ENCODE results near the gene CLEC4E.
"Not testable (repeated sequence)": the region's sequence is repeated elsewhere in the genome, so short reads cannot be mapped to it uniquely, and the experiment has no call there.

The CLEC4E gene

GRCh38 chr12:8532045-8532444, 8.7 kb downstream of the CLEC4E start:
- no peak for DNase-seq

GRCh38 chr12:8527250-8528130, 13.2 kb downstream of the CLEC4E start:
- DNase-seq: peak; percentile 91

- DNase-seq: no peak
Measured at GRCh38 chr12:8519171-8519570, 21.5 kb downstream of the CLEC4E start.

- no peak for DNase-seq
Measured at GRCh38 chr12:8517971-8518370, 22.7 kb downstream of the CLEC4E start.

- no peak for DNase-seq
Measured at GRCh38 chr12:8513256-8513655, 27.4 kb downstream of the CLEC4E start, which contains the start of gene CLEC4D. CLEC4D (plus strand) TSS chr12:8513503; CDS start chr12:8513733, 230 bp downstream.

- DNase-seq: no peak
Measured at GRCh38 chr12:8508910-8509841, 31.5 kb downstream of the CLEC4E start.

- no peak for DNase-seq
Measured at GRCh38 chr12:8508223-8508622, 32.5 kb downstream of the CLEC4E start.

- DNase-seq: no peak
Measured at GRCh38 chr12:8507596-8507995, 33.1 kb downstream of the CLEC4E start.

- DNase-seq: no peak
Measured at GRCh38 chr12:8504351-8504750, 36.4 kb downstream of the CLEC4E start.

GRCh38 chr12:8501720-8502119, 39.0 kb downstream of the CLEC4E start:
- DNase-seq: no peak

GRCh38 chr12:8499616-8500015, 41.1 kb downstream of the CLEC4E start:
- no peak for DNase-seq

- DNase-seq: not testable (repeated sequence)
Measured at GRCh38 chr12:8496074-8496473, 44.6 kb downstream of the CLEC4E start.

- DNase-seq: not testable (repeated sequence)
Measured at GRCh38 chr12:8495671-8496070, 45.0 kb downstream of the CLEC4E start.

GRCh38 chr12:8493084-8493483, 47.6 kb downstream of the CLEC4E start:
- no peak for DNase-seq

GRCh38 chr12:8491646-8492530, 48.8 kb downstream of the CLEC4E start:
- DNase-seq: no peak

Measured in NCI-H82 (cell line).